GM19240 (cell line): ENCODE results near the gene IRF1.
"Not testable (repeated sequence)": the region's sequence is repeated elsewhere in the genome, so short reads cannot be mapped to it uniquely, and the experiment has no call there.

ENCODE experiments used
- DNase-seq: peaks from one replicate; pipeline ENCODE4 v3.0.0; 2011; ENCODE audit warnings: low spot score; ENCODE audit not compliant: insufficient read length

IRF1 gene

GRCh38 chr5:132487095-132487428 is 3.5 kb downstream of the IRF1 start:
- no peak for DNase-seq

- DNase-seq: no peak
Observed at GRCh38 chr5:132486318-132487094, 4.1 kb downstream of the IRF1 start.

- no peak for DNase-seq
Observed at GRCh38 chr5:132485641-132486317, 4.8 kb downstream of the IRF1 start.

- DNase-seq: not testable (repeated sequence)
Observed at GRCh38 chr5:132484876-132485640, 5.5 kb downstream of the IRF1 start.

GRCh38 chr5:132484391-132484725 is 6.2 kb downstream of the IRF1 start:
- no peak for DNase-seq

DNA sequence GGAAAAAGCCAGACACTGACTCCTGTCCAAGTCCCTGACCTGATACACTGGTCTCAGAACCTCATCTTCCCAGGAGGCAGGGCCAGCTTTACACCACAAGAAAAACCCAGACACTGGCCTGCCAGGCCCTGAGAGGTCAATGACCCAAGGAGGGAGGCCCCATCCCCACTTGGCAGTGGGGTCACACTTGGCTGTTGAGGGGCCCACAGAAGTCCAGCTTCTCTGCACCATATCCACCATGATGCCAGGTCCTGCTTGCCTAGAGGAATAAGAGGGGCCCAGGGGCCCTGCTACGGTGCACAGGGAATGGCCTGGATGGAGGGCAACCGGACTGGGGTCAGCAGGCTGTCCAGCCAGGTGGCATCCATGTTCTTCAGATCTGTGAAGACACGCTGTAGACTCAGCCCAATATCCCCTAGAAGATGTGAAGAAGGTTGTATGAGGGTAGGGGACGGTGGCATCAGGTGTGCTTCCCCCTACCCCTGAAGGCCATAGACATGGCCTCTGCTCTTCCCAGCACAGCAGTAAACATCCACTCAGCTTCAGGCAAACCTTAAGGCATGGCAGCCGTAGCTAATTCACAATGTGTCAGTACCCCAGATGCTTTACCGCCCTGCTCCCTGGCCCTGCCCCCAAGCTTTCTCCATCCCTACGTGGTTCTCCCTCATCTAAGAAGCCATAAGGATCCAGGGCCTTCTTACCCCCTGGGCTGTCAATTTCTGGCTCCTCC is 6.7 kb downstream of the IRF1 start:
- no peak for DNase-seq

DNA sequence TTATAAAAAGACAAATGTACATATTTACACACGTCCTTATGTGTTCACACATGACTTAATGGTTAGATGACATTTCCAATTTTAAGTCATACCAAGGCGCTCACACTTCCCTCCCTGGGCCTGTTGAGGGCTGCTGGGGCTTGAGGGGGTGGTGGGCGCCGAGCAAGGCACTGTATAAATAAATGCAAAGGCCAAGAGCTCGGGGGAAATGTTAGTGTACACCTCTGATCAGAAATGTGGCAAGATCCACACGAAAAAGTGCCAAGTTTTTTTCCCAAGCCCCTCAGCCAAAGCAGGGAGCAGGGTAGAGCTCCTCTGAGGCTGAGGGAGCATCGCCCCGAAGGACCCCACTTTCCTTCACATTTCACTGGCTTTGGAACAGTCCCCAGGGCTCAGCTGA is 7.5 kb downstream of the IRF1 start:
- DNase-seq: no peak

DNA sequence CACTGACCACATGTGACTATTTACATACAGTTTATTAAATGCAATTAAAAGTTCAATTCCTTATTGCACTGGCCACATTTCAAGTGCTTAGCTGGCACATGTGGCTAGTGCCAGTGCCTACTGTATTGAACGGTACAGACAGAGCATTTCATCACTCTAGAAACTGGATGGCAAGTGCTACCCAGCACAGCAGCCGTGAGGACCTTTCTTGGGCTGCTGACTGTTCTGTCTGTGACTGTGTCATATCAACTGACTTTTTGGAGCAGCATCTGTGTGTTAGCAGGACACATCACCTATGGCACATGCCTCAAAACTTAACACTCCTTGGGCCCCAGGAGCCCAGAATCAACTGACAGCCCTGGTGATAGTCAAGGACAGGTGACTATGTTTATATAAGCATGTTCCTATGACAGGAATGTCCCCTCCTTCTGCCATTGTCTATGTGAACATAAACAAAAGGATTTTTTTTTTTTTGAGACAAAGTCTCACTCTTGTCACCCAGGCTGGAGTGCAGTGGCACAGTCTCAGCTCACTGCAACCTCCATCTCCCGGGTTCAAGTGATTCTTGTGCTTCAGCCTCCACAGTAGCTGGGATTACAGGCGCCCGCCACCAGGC is 8.9 kb downstream of the IRF1 start:
- no peak for DNase-seq

DNA sequence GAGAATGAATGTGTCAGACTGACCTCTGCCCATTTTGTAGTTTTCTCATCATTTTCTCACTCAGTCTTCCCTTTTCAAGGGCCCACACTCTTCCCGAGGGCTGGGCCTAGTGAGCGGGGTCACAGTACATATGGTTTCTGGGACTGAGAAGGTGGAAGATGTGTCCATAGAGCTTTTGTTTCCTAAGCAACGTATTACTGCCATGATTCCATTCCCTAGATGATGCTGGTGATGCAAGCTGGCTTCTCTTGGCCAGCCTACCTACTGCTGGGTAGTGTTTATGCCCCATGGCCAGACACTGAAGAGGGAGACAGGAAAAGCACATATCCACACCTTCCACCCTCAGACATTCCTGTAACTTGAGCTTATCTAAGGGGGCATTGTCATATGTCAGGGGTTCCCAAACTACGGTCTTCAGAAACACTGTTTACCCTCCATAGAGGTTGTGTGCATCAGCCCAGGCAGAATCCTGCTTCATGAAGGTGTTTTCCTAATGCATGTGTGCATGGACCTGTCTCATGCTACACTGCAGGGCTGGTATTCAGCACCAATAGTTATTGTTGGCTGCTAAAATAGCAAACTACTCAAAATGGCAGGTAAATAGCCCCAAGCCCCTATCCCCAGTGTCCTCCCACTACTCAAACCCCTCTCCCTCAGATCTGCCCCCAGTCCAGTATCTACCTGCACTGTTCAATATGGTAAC is 9.5 kb downstream of the IRF1 start:
- no peak for DNase-seq

GRCh38 chr5:132480546-132480892 is 10.1 kb downstream of the IRF1 start:
- no peak for DNase-seq

DNA sequence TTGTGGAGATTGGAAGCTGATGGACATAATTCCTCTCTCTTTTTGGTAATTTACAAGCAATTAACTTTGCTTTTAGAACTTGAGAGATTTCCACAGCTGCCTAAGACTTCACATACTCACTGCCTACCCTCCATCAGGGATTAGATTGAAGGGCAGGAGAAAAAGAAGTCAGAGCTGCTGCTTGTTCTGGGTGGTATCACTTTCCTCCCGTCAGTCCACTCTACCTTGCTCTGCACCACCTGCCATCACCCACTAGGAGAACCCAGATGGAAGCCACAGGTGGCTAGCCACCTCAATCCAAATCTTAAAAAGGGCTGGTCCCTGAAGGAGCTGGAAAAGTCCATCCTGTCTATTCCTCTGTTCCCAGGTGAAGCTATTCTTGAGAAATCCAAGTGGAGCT is 10.5 kb downstream of the IRF1 start:
- DNase-seq: no peak

DNA sequence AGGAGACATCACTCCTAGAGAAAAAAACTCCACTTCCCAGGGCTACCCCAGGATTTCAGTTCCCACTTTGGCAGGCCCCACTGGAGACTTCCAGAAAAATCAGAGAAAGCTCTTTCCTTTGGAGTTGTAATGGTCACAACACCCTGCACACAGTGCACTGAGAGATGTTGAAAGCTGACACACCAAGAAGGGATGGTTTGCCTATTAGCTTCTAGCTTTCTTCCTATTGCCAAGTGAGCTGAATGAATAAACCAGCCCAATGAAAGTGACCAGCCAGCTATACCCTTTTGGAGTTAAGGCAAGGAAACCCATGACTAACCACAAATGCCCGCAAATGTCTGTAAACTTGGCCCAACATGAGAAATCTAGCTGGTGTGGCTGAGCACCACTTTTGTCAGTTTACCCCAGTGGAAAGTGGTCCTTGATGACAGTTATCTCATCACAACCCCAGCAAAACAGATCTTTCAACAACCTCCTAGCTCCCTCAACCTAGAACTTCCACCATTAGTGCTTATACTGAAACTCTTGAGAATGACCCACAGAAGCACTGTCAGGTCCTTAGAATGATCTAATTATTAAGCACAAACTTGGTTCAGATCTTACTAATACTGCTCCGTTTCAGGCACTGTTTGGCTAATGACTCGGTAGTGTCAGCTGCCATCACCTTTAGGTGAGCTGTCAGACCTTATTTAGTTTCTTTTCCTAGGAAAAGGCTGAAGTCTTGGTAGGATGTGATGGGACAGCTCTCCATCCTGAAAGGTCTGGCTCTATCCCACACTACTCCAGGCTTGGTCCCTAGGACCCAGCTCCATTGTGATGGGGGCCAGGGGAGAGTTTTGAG is 11.2 kb downstream of the IRF1 start:
- DNase-seq: no peak

DNA sequence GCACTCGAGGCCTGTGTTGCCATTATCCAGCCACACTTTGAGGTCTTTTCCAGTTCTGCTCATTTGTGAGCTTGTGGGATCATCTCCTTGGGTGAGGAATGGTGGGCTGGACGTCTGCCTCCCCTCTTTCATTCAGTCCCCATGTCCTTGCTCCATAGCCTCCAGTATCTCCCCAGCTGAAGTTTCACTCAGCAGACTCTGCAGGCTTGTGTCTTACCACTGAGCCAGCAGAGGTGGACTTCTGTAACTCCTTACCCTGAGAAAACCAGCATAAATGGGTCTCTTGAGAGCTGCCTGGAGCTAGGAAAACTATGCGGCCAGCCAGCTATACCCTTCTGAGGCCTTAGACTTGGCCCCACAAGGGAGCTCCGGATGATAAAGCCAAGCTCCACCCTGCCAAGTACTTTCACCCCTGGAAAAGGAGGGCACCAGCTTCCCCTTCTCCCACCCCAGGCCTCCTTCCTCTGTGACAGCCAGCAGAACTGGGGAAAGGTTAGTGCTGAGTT is 12.2 kb downstream of the IRF1 start:
- DNase-seq: no peak

GRCh38 chr5:132477784-132478365 is 12.7 kb downstream of the IRF1 start:
- DNase-seq: no peak

DNA sequence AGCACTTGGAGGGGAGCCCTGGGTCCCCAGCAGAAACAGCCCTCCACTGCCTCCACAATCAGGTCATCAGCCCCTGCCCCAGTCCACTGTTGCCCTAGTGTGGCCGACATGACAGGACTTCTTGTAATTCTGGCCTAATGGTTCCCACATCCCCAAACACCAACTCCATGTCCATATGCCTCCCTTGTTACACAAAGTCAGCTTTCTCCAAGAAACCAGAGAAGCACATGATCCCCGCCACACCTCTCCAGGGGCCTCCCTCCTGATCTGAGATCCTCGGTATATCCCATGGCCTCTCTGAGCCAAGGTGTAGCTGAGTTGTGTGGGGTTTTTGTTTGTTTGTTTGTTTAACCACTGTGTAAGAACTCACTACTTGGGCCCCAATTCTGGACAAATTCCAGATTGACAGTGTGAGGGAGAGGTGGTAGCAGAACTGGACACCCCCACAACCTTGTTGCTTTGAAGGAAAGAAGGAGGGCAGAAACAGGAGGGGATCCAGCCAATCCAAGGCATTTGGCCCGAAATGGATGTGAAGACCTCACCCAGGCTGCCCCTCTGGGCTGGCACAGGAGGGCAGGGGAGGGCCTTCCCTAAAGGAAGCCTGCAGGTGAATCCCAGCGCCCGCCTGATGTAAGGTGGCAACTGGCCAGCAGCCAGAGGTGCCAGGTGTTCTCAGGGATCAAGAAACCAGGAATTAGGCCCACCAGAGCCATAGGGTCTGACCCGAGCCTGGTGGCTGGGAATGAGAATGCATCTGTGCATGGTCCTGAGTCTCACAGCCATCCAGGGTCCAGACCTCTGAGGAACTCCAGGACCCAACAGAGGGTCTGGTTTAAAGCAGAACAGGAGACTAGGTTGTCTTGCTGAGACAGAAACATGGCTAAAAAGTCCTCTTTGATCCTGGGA is 13.4 kb downstream of the IRF1 start:
- DNase-seq: no peak

- DNase-seq: no peak
Observed at GRCh38 chr5:132475987-132476875, 14.3 kb downstream of the IRF1 start.

DNA sequence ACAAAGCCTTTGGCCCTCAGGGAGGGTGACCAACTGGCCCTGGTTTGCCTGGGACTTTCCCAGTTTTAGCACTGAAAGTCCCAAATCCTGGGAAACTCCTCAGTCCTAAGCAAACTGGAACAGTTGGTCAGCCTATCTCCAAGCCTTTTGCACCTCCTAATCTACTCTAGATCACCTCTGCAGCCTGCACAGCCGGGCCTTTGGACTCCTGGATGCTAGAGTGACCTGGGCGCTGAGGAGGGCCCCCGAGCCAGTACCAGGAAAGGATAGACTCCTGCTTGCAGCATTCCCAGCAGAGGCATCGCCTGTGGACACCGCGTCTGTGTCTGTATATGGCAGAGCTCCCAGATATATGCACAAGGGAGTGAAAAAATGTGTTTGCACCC is 15.1 kb downstream of the IRF1 start:
- DNase-seq: no peak
